ENCODE measurements around the gene LMO7. TPM values are rescaled to one million over a fixed set of nuclear protein-coding genes. Genes with fewer than 3 reads are reported as not detected.
A peak's percentile ranks its signal among the peaks of the same experiment; 100 is the strongest.

Gene LMO7
- total RNA-seq, 2 donors from 2014 or later: 118 to 193 TPM

GRCh38 chr13:75832812-75833211 lies 196.7 kb downstream of the LMO7 start:
- H3K36me3 ChIP-seq: no peaks in the 10 kb centered on the region
- H3K4me3 ChIP-seq: no peak overlapping the region
- no peaks in the 10 kb centered on the region for H3K4me1 ChIP-seq
- no peaks in the 10 kb centered on the region for H3K9me3 ChIP-seq
- no peak overlapping the region for H3K27ac ChIP-seq
- no peak overlapping the region for H3K9ac ChIP-seq (ENCODE audit: low read depth in 2 of 2, low read length in 2 of 2)
- no peak for DNase-seq
- H3K27me3 ChIP-seq: no peaks in the 10 kb centered on the region
- intact Hi-C loops (cut with DNase I): loop anchor here (10.0 kb wide), 1 partner anchor 138 kb away; no protein-coding TSS in a partner anchor
- TF ChIP-seq CTCF (IDR thresholded peaks at IDR 0.05): no peak

- peaks cover 4% of the 10 kb centered on the region for H3K36me3 ChIP-seq
- peak; percentile 25 for DNase-seq
- H3K9me3 ChIP-seq: no peaks in the 10 kb centered on the region
- TF ChIP-seq CTCF (IDR thresholded peaks at IDR 0.05): no peak
- no peaks in the 10 kb centered on the region for H3K4me1 ChIP-seq
- H3K9ac ChIP-seq (ENCODE audit: low read depth in 2 of 2, low read length in 2 of 2): no peak overlapping the region
- intact Hi-C loops (cut with DNase I): loop anchor here (10.0 kb wide), 1 partner anchor 142 kb away; no protein-coding TSS in a partner anchor
- H3K27me3 ChIP-seq: no peaks in the 10 kb centered on the region
- no peak overlapping the region for H3K4me3 ChIP-seq
- H3K27ac ChIP-seq: no peak overlapping the region
Measured at GRCh38 chr13:75836441-75836840, 200.3 kb downstream of the LMO7 start.

GRCh38 chr13:75838366-75839005 lies 202.4 kb downstream of the LMO7 start:
- Histone ChIP-seq H3K36me3 (peaks cover 4% of the 10 kb centered on the region), H3K27ac (no peak overlapping the region), H3K4me1 (no peaks in the 10 kb centered on the region), H3K27me3 (no peaks in the 10 kb centered on the region), H3K9ac (ENCODE audit: low read depth in 2 of 2, low read length in 2 of 2) (no peak overlapping the region), H3K4me3 (no peak overlapping the region), H3K9me3 (no peaks in the 10 kb centered on the region)
- intact Hi-C loops (cut with DNase I): loop anchor here (10.0 kb wide), 1 partner anchor 144 kb away; no protein-coding TSS in a partner anchor
- no peak for DNase-seq
- TF ChIP-seq CTCF (IDR thresholded peaks at IDR 0.05): no peak

- Histone ChIP-seq H3K27ac (no peak overlapping the region), H3K36me3 (peaks cover 4% of the 10 kb centered on the region), H3K27me3 (no peaks in the 10 kb centered on the region), H3K9ac (ENCODE audit: low read depth in 2 of 2, low read length in 2 of 2) (no peak overlapping the region), H3K4me1 (no peaks in the 10 kb centered on the region), H3K4me3 (no peak overlapping the region), H3K9me3 (no peaks in the 10 kb centered on the region)
- intact Hi-C loops (cut with DNase I): loop anchor here (10.0 kb wide), 1 partner anchor 145 kb away; no protein-coding TSS in a partner anchor
- TF ChIP-seq CTCF (IDR thresholded peaks at IDR 0.05): no peak
- DNase-seq: no peak
Measured at GRCh38 chr13:75839406-75839805, 203.3 kb downstream of the LMO7 start.

GRCh38 chr13:75841905-75842304 lies 205.8 kb downstream of the LMO7 start:
- Histone ChIP-seq H3K4me3 (no peak overlapping the region), H3K27me3 (no peaks in the 10 kb centered on the region), H3K9me3 (no peaks in the 10 kb centered on the region), H3K27ac (no peak overlapping the region), H3K4me1 (no peaks in the 10 kb centered on the region), H3K36me3 (peaks cover 4% of the 10 kb centered on the region), H3K9ac (ENCODE audit: low read depth in 2 of 2, low read length in 2 of 2) (no peak overlapping the region)
- intact Hi-C loops (cut with DNase I): no loop called here
- no peak for DNase-seq
- TF ChIP-seq CTCF (IDR thresholded peaks at IDR 0.05): no peak

Data from colonic mucosa (tissue), 4 donors.